Pons (tissue), 1 donor: ENCODE measurements around the gene OR8B8.
A peak's percentile ranks its signal among the peaks of the same experiment; 100 is the strongest.
"Not testable (repeated sequence)": the region's sequence is repeated elsewhere in the genome, so short reads cannot be mapped to it uniquely, and the experiment has no call there.

Source experiments
- DNase-seq: peaks from one replicate; pipeline ENCODE4 v3.0.0-alpha.2; 2016; ENCODE audit warnings: low spot score

OR8B8 gene, protein sequence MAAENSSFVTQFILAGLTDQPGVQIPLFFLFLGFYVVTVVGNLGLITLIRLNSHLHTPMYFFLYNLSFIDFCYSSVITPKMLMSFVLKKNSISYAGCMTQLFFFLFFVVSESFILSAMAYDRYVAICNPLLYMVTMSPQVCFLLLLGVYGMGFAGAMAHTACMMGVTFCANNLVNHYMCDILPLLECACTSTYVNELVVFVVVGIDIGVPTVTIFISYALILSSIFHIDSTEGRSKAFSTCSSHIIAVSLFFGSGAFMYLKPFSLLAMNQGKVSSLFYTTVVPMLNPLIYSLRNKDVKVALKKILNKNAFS

DNA sequence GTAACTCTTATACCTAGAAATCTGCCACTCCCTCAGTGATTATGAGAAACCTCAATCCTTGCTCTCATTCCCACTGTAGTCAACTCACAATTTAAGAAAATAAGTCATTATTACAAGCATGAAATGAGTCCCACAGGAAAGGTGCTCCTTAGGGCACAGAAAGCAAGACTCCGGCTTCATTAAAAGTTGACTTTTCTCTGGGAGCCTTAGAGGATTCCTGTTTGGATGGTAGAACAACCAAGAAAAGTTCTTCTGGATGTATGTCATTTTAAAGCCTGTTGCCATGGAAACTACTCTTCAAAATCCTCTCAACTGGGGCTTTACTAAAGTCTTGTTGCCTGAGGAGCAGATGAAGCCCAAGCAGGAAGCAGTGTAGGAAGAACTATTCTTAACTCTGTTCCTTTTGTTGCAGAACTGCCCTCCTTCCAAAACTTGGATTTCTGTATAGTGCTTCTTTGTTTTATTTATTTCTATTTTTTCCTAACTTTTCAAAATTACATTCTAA lies at the start of gene OR8B8:
TSS of gene OR8B8 (minus strand) at position 51 of the 505 bp plus-strand sequence. CDS start 4,611 bp downstream, outside the sequence.
- no peak for DNase-seq

DNA sequence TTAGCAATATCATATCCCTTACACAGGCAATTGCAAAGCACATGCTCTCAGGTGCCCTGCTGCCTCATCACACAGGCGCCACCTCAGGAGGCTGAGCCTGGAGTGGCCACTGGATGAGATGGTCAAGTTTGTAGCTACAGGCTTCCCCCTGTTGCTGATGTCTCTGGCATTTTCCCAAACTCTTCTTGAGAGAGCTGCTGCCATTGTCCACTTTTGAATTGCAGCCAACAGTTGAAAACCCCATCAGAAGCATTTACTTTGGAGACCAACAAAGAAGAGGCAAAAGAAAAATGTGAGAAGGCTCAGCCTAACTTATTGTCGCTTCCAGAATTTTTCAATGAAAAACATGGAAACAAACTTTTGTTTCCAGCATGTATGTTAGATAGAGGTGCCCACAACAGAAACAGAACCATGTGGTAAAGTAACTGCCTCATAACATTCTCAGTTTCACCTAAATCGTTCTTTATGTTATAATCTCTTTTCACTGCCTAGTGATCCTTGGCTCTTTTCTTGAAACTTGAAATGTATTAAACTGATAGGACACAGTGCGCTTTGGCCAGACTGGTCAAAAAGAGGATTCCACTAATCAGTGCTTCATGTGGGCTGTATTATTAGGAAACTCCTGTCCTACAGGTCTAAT lies 47.6 kb upstream of the OR8B8 start:
- no peak for DNase-seq

DNA sequence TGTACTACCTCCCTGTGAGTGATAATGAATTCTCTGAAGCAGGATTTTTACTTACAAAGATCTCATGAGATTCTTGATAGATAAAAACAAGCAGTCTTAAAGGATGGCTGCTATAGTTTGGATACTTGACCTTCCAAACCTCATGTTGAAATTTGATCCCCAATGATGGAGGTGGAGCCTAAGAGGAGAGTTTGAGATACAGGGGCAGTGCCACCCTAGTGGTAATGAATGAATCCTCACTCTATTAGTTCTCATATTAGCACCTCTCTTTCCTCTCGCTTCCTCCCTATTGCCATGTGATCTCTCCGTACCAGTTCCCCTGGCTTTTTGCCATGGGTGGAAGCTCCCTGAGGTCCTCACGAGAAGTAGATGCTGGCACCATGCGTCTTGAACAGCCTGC lies 37.9 kb upstream of the OR8B8 start:
- DNase-seq = no peak

DNA sequence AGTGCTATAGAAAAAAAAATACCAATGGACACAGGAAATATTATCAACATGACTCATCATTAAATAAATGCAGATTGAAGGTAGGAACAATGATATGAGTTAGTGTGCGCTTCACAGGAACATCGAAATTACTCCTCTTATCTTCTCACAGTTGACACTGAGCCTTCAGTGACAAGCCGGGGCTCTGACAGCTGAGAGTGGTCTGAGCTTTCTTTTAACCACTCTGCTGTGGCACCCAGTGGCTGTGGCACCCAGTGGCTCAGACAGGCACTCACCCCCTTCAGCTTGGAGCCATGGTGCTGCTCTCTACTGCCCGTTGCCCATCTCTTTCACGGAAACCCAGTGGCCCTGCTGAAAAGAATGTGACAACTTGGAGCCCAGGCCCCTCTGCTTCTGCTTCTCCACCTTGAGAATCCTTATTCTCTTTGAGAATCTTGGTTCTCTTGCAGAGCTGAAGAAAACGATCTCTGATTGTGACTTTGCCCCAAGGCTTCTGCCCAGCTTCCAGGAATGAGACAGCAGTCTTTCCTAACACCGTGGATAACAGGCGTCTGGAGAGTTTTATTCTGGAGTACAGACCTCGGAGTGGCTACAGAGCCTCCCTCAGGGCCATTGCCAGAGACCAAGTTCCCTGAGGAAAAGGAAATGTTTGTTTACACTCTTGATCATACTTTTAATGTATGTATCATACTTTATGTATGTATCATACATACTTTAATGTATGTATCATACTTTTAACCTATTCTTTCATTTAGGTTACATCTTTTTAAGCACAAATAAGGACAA lies 37.1 kb upstream of the OR8B8 start:
- no peak for DNase-seq

DNA sequence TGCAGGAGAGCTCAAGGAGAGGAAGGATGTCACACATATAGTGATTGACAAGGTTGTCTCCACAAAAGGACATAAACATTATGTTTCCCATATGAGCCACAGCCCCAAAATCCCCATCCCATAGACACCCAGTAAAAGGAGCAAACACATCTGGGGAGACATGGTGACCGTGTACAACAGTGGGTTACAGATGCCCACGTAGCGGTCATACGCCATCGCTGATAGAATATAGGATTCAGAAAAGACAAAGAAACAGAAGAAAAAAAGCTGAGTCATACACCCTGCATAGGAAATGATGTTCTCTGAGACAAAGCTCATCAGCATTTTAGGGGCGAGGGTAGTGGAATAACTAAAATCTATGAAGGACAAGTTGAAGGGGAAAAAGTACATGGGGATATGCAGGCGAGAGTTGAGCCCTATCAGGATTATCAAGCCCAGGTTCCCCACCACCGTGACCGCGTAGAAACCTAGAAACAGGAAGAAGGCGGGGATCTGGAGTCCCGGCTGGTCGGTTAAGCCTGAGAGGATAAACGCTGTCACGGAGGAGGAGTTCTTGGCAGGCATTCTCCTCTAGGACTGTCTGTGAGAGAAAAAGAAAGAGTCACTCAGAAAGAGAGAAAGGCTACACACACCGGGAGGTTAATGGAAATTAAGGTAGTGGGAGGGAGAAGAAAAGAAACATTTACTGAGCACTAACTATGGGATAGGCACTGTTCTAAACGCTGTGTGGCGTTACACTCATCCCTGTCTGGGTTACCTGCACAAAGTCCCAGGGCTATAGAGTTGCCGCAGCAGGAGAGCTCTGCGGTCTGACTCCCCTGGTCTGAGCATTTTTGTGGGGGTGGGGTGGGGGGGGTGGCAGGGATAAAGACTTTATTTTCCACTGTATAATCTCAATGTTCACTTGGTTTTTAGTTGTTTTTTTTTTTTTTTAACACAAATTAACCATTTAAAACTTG lies 36.1 kb upstream of the OR8B8 start:
- peak; percentile 31 for DNase-seq

DNA sequence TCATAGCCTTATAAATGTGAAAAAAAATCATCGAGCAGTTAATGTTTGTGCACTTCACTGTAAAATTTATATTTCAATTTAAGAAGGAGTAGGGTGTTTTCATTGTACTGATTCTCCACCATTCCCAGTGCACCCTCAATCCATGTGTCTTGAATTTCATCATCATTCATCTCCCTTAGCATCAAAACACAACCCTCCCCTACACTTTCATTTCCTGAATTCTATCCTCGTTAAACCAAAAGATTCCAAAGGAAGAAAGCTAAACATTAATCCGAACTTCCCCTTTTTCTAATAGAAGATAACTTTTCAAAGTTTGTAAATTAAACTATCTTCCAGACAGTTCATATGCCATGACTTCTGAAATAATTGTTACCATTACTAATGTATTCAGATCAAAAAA lies 34.1 kb upstream of the OR8B8 start:
- peak; percentile 49 for DNase-seq

DNA sequence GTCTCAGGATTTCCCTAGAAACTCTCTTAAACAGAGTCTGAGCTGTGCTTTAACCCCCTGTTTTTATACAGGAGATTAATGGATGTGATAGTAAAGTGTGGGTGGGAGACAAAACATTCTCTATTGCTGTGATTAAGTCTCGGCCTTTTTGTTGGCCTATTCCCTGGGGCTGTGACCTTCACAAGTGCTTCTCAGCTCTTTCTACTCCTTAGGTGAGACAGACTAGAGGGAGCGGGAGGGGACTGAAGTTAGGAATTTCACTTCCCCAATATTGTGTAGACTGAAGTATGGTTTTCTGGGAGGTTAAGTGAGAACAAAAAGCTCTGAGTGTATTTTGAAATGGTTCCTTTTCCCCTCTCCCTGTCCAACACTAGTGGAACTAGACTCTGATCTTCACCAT lies 29.8 kb upstream of the OR8B8 start:
- DNase-seq = peak; percentile 22

DNA sequence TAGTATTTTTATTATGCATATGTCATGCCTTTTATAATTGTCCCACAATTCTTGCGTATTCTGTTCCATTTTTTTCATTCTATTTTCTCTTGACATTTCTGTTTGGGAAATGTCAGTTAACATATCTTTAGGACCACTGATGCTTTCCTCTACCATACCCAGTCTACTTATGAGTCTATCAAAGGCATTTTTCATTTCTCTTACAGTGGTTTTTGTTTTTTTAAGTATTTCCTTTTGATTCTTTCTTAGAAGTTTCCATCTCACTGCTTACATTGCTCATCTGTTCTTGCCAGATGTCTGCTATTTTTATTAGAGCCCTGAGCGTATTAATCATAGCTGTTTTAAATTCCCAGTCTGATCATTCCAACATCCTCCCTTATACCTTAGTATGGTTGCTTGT lies 29.3 kb upstream of the OR8B8 start:
- no peak for DNase-seq

DNA sequence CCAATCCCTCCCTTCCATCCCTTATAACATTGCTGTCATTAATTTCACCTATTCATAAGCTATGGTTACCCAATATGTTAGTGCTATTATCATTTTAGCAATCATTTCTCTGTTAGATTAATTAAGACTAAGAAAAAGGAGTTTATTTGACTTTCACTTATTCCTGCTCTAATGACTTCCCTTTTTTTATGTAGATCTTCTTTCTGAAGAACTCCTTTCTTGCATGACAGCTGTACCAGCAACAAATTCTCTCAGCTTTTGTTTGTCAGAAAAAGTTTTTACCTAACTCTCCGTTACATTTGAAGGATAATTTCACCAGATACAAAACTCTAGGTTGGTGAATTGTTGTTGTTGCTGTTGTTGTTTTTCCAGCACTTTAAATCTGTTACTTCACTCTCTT lies 28.6 kb upstream of the OR8B8 start:
- DNase-seq = no peak

DNA sequence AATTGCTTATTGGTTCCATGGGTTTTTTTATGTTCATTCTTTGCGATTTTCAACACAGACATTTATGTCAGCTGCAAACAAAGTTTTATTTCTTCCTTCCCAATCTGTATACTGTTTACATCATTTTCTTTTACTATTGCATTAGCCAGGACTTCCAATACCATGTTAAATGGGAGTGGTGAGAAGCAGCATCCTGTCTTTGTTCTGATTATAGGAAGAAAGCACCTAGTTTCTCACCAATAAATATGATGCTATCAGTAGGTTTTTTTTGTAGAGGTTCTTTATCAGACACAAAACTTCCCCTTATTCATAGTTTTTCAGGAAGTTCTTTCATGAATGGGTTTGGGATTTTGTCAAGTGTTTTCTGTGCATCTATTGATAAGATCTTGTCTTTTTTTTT lies 28.0 kb upstream of the OR8B8 start:
- DNase-seq = no peak

DNA sequence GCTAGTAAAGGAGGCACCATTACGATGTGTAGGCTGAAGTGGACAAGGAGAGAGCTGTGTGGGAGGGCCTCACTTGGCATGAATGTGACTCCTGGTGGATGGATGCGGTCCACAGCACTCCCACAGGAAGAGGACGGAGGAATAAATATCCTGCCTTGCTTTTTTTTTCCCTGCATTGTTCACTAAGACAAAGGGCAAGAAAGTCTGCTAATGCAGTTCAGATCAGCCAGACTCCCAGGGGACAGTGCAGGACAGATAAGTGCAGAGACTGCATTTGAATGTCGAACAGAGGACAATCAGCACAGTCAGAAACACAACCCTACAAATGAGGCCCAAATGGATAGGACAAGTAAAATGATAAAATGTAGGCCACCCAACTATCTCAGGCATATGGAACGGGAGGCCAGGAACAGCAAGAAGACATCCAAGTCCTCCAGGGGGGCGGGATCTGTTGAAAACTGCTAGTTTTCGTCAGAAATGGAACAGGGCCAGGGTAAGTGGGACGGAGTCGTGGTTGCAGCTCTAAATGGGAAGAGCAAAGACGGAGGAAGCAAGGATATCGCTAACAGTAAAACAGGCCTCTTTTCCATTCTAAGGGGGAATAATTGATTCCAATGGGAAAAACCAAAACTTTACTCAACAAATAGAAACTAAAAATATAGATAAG lies 25.2 kb upstream of the OR8B8 start:
- no peak for DNase-seq

DNA sequence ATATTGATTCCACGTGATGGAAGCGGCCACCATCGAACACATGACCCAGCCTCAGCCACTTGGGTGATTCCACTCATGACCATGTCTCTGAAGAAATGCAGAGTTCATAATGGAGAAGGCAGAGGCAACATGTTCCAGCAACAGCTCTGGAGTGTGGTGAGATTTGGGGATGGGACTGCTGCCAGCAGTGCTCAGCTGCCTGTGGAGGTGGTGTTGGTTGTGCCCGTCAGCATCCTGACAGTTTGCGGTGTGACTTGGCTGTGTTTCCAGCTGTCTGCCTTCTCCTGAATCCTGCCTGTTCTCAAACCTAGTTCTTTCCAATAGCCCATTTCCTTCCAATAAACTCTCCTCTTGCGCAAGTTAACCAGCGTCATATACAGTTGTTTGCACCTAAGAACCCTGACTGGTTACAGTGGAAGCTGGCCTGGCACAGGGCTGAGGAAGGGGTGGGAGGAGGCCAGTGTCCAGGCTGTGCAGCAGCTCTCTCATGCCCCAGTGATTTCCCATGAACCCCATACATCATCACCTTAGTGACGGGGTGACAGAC lies 22.0 kb upstream of the OR8B8 start:
- no peak for DNase-seq

DNA sequence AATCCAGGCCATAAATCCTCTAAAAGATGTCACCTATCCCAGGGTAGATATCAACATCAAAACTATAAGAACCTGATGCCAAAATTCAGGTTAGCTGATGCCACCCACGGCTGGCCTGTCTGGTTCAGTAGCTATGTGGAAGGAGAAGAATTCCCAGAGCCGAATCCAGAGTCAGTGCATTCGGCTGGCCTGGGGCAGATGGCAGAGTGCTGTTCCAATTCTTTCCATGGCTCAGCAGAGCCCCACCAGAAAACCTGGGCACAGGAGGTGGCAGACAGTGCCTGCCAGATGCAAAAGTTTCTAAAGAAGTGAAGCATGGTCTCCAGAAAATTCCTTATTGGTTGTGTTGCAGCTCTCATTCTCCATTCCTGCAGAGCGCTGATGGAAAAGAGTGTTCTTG lies 19.9 kb upstream of the OR8B8 start:
- DNase-seq = no peak

DNA sequence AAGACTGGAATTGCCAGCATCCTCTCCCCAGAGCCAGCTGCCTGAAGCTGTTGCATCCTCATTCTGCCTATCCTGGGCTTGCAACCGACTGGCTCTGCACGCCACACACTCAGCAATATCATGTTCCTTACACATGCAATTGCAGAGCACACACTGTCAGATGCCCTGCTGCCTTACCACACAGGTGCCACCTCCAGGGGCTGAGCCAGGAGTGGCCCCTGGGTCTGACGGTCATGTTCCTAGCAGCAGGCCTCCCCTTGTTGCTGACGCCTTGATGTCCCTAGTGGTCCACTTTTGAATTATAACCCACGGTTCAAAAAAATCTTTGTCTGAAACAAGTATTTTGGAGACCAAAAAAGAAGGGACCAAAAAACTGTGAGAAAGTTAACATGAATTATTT lies 18.5 kb upstream of the OR8B8 start:
- no peak for DNase-seq

DNA sequence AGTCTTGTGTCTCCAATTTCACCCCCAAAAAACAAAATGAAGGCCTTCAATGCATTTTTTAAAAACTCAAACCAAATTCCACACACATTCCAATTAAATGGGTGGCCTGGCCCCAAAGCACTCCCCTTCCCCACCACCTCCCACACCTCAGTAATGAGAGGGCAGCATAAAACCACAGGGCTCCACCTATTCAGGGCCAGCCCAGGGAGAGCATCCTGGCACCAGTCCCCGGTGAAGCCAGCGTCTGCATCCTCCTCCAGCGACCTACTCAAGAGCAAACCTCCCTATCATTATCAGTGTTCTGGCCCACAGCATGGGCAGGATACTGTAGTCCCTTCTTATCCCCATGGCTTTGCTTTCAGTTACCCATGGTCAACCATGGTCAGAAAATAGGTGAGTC lies 17.8 kb upstream of the OR8B8 start:
- DNase-seq = no peak

DNA sequence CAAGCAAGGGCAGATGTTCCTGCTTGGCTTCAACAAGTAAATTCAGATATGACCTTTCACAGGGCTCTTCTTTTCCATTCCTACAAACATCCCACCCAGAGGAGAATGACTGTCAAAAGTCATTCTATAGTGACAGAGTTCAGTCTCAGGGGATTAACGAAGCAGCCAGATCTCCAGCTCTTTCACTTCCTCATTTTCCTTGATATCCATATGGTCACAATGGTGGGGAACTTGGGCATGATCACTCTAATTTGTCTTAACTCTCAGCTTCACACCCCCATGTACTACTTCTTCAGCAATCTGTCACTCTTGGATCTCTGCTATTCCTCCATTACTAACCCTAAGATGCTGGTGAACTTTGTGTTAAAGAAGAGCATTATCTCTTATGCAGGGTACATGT lies 15.0 kb upstream of the OR8B8 start:
- DNase-seq = no peak

DNA sequence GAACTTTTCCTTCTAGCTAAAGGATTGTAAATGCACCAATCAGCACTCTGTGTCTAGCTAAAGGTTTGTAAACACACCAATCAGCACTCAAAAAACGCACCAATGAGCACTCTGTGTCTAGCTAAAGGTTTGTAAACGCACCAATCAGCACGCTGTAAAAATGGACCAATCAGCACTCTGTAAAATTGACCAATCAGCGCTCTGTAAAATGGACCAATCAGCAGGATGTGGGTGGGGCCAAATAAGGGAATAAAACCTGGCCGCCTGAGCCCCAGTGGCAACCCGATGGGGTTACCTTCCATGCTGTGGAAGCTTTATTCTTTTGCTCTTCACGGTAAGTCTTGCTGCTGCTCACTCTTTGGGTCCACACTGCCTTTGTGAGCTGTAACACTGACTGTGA lies 13.9 kb upstream of the OR8B8 start:
- not testable (repeated sequence) for DNase-seq

DNA sequence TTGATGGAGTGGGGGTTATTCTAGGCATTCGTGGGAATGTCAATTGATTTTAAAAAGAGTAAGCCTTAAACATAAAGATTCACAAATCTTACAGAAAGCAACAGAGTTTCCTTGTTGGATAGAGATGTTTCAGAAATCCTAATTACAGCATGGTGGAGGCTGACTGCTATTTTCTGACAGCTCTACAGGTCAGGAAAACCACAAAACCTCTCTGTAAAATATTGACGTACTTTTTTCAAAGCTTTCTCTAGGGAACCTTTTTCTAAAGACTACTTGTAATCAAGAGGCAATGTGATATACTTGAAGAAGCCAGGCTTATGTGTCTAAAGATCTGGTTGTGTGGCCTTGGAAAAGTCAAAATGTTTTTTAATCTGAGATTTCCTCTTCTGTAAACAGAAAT lies 9.1 kb upstream of the OR8B8 start:
- no peak for DNase-seq

DNA sequence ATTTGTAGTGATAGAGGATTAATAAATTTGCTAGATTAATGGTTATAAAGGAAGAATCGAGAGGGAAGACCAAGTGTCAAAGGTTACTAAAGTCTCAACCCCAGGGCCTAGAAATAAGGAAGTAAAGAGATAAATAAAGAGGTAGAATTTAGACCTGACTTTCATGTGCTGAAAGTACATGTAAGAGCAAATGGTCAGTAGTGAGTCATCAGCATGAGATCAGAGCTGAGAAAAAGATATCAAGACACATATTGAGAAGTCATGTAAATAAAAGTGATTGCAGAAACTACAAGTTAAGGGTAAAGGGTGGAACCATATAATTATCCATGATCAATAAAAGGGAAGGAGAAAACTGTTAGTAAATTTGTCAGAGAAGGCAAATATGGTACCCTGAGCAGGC lies 1.4 kb upstream of the OR8B8 start:
- DNase-seq = no peak

DNA sequence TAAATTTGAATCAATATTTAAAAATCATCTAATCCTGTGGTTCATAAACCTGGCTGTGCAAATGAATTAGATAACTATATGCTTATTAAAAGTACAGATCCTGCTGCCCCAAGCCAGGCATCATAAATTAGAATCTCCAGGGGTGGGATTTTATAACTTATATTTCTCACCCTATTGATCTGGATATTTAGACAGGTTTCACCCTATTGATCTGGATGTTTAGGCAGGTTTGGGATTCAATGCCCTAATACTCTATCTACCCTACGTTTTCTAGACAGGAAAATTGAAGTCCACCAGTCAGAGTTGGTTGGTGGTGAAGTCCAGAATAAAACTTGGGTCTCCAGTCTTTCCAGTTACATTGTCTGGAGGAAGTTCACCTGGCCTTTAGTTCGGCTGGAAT lies 2.6 kb downstream of the OR8B8 start:
- DNase-seq = no peak

DNA sequence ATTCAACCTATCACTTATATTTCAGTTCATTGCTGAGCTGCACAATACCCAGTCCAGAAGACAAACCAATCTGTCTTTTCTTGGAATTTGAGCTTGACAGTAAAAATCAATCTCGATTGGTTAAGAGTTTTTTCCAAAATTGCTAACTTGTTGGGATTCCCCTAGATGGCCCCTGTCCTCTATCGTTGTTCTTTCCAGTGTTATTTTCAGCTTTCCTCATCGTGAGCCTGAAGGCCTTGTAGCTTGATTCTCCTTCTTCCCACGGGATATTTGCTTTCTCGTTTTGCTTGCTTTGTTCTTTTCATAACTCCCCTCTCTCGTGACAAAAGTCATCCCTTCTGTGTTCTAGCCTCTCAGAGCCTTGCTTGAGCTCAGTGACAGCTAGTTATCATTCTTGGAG lies 3.1 kb downstream of the OR8B8 start:
- DNase-seq = no peak
